K562 (cell line): ENCODE data around the gene CARD9. TPM values are rescaled to one million over a fixed set of nuclear protein-coding genes. Genes with fewer than 3 reads are reported as not detected.
A peak's percentile ranks its signal among the peaks of the same experiment; 100 is the strongest.

Experiments used
- ATAC-seq: fragments of 200-7000 bp; cut with Tn5 transposase; 3 replicates; pipeline ENCODE4 v1.9.1; 2020; ENCODE audit warnings: moderate library complexity
- BruUV-seq: library from RNA; stranded (reverse); fragments of 400-500 nt; replicated peaks from 2 replicates; lab custom pipeline; 2021; lab: Mats Ljungman, UMichigan
- CTCF ChIA-PET: fragments of 300-600 bp; formaldehyde crosslinking; extraction: SDS; loops from one replicate; lab custom pipeline; 2021; ENCODE audit warnings: low intra/inter-chr PET ratio; lab: Yijun Ruan, JAX
- POLR2A ChIA-PET: fragments of 300-600, 350-650 bp; sonication (Branson Sonifier 250); formaldehyde crosslinking; extraction: SDS; loops from one replicate; lab custom pipeline; 2021; ENCODE audit warnings: antibody characterized with exemption, inconsistent platforms; lab: Yijun Ruan, JAX
- DNase-seq, 4 experiments: peaks; one replicate each; pipeline versions ENCODE4 v3.0.0 to v3.0.0-alpha.2; 2011 to 2018; ENCODE audit warnings: low spot score in 3 of 4, mixed read lengths in 3 of 4; ENCODE audit errors: extremely low read depth in 1 of 4
- FAIRE-seq: peaks from 2 replicates; lab custom pipeline; 2011; peaks lifted over from hg19 to GRCh38; lab: Jason Lieb, UNC
- H2AFZ ChIP-seq: 2 replicates; pipeline ENCODE4 v1.6.0; 2011; ENCODE audit warnings: low read depth, low read length, control low read depth, inconsistent platforms
- H3K27ac ChIP-seq: fragments of 200-600 bp; 3 replicates; pipeline ENCODE4 v1.8.0; 2011; ENCODE audit warnings: low read depth, mild to moderate bottlenecking, control low read depth, inconsistent platforms, low read length, moderate library complexity, mixed read lengths; ENCODE audit errors: extremely low read depth
- H3K27me3 ChIP-seq, 2 experiments: fragments of 300-600 bp in 1 of 2; 2 replicates in 1 of 2; 3 replicates in 1 of 2; pipeline versions ENCODE4 v1.6.0 to v1.8.0; 2011; ENCODE audit warnings: inconsistent platforms in 2 of 2, low read length in 2 of 2, mild to moderate bottlenecking in 1 of 2, mixed read lengths in 1 of 2, moderate library complexity in 1 of 2; ENCODE audit not compliant: control insufficient read depth in 2 of 2, insufficient read depth in 2 of 2
- H3K36me3 ChIP-seq: fragments of 300-600 bp; 3 replicates; pipeline ENCODE4 v1.8.0; 2011; ENCODE audit warnings: mild to moderate bottlenecking, low read length, inconsistent platforms; ENCODE audit not compliant: control insufficient read depth, insufficient read depth
- H3K4me1 ChIP-seq, 2 experiments: fragments of 200-600 bp in 1 of 2; replicated peaks in 1 of 2; 2 replicates in 1 of 2; 3 replicates in 1 of 2; pipeline versions ENCODE4 v1.5.1 to v1.8.0; 2011; ENCODE audit warnings: inconsistent platforms in 2 of 2, low read length in 2 of 2, mild to moderate bottlenecking in 1 of 2, mixed read lengths in 1 of 2, moderate library complexity in 1 of 2; ENCODE audit not compliant: control insufficient read depth in 2 of 2, insufficient read depth in 2 of 2
- H3K4me2 ChIP-seq: 2 replicates; pipeline ENCODE4 v1.6.1; 2011; ENCODE audit warnings: low read length, control low read depth, inconsistent platforms, mixed read lengths; ENCODE audit not compliant: insufficient read depth
- H3K4me3 ChIP-seq: fragments of 200-600 bp; sonication (generic), shearing (Covaris generic); 2 replicates; pipeline ENCODE4 v1.5.1; 2016; ENCODE audit warnings: control low read depth, inconsistent platforms
- H3K79me2 ChIP-seq: fragments of 200-600 bp; 3 replicates; pipeline ENCODE4 v1.8.0; 2011; ENCODE audit warnings: low read length, inconsistent platforms; ENCODE audit not compliant: control insufficient read depth, insufficient read depth
- H3K9ac ChIP-seq, 2 experiments: 2 replicates each; pipeline versions ENCODE4 v1.6.0 to v1.6.1; 2011; ENCODE audit warnings: low read depth in 2 of 2, low read length in 2 of 2, control low read depth in 1 of 2, inconsistent platforms in 1 of 2, mild to moderate bottlenecking in 1 of 2, mixed read lengths in 1 of 2; ENCODE audit not compliant: insufficient read depth in 1 of 2
- H3K9me1 ChIP-seq: one replicate; pipeline ENCODE4 v1.6.0; 2011; ENCODE audit warnings: inconsistent platforms, mild to moderate bottlenecking, low read length, moderate library complexity; ENCODE audit not compliant: control insufficient read depth, insufficient read depth
- H3K9me3 ChIP-seq: replicated peaks from 2 replicates; pipeline ENCODE4 v1.5.1; 2011; ENCODE audit warnings: low read depth, low read length, inconsistent platforms; ENCODE audit not compliant: control insufficient read depth, insufficient read depth
- H4K20me1 ChIP-seq: replicated peaks from 2 replicates; pipeline ENCODE4 v1.6.1; 2011; ENCODE audit warnings: low read length, inconsistent platforms, mixed read lengths; ENCODE audit not compliant: control insufficient read depth, insufficient read depth
- ARHGAP35 ChIP-seq: fragments of 450-650 bp; IDR thresholded peaks from 2 replicates; pipeline ENCODE4 v1.6.1; 2018; ENCODE audit not compliant: partially characterized antibody
- BRD9 ChIP-seq: fragments of 450-650 bp; IDR thresholded peaks from 2 replicates; pipeline ENCODE4 v1.6.1; 2018; ENCODE audit warnings: low read depth; ENCODE audit not compliant: partially characterized antibody
- KHSRP ChIP-seq: fragments of 450-650 bp; IDR thresholded peaks from 2 replicates; pipeline ENCODE4 v1.6.1; 2017
- PHF20 ChIP-seq: fragments of 450-650 bp; IDR thresholded peaks from 2 replicates; pipeline ENCODE4 v1.6.1; 2018; ENCODE audit not compliant: partially characterized antibody
- RNF2 ChIP-seq: sonication (generic); IDR thresholded peaks from 2 replicates; pipeline ENCODE4 v1.6.1; 2016
- ZNF174 ChIP-seq: fragments of 250-450 bp; sonication (Bioruptor Pico); IDR thresholded peaks from 2 replicates; pipeline ENCODE4 v1.4.0; 2020; ENCODE audit warnings: mild to moderate bottlenecking
- WGBS: fragments of 100-300 bp; shearing (Covaris generic); methylation state at CpG from one replicate; pipeline ENCODE4 v1.1.6; 2016; ENCODE audit warnings: low coverage, mixed read lengths; ENCODE audit not compliant: insufficient coverage; ENCODE audit errors: missing lambda C conversion rate; 5-methylcytosine and 5-hydroxymethylcytosine counted together
- in situ Hi-C: fragments of 300-500 bp; cut with MboI; formaldehyde crosslinking; loops from 4 replicates; pipeline ENCODE4 v1.15.0; 2018; ENCODE audit warnings: inconsistent platforms, mixed read lengths
- intact Hi-C: fragments of 100-400 bp; cut with micrococcal nuclease; formaldehyde crosslinking; loops from 2 replicates; pipeline ENCODE4 v1.14.2; 2022
- polyA plus RNA-seq, 8 experiments: library from polyadenylated mRNA; depleted of rRNA in 4 of 8; stranded (reverse) in 5 of 8; unstranded in 3 of 8; fragments of >200 nt; fragmentation: Nextera tagmentation in 2 of 8; fragmentation: Illumina TruSeq in 1 of 8; extraction: Ambion mirVana in 2 of 8; extraction: Trizol in 1 of 8; gene quantifications; 2 replicates each; pipeline versions ENCODE4 v1.2.1 to v1.2.3, GENCODE V29; 2011 to 2014; ENCODE audit warnings: inconsistent platforms in 1 of 8, missing spikeins in 1 of 8
- total RNA-seq, 7 experiments: library from RNA; depleted of rRNA in 6 of 7; stranded (reverse); fragments of >200 nt in 6 of 7; fragmentation: Illumina TruSeq in 2 of 7; extraction: Trizol in 2 of 7; gene quantifications; 2 replicates each; pipeline versions ENCODE4 v1.2.1 to v1.2.3, GENCODE V29; 2011 to 2021; ENCODE audit warnings: low replicate concordance in 1 of 7
- TF ChIP-seq, protein P1 (sequence below): sonication (generic); formaldehyde crosslinking; IDR thresholded peaks from 2 replicates; pipeline ENCODE4 v1.8.0; 2022; ENCODE audit warnings: mild to moderate bottlenecking, missing genetic modification reagents
- TF ChIP-seq, protein P2 (sequence below): fragments of 450-650 bp; IDR thresholded peaks from one replicate; pipeline ENCODE4 v1.6.1; 2018; ENCODE audit warnings: mild to moderate bottlenecking, moderate library complexity; ENCODE audit not compliant: partially characterized antibody
- TF ChIP-seq, protein P3 (sequence below): fragments of 450-650 bp; IDR thresholded peaks from 2 replicates; pipeline ENCODE4 v1.6.1; 2017; ENCODE audit warnings: antibody characterized with exemption, mild to moderate bottlenecking
- TF ChIP-seq, protein P4 (sequence below): sonication (generic); formaldehyde crosslinking; IDR thresholded peaks from 2 replicates; pipeline ENCODE4 v1.5.0; 2020; ENCODE audit warnings: missing genetic modification reagents

The CARD9 gene
- total and polyA plus RNA-seq, 9 of the 15 experiments (the other 6 are each of a cell fraction or from before 2014, with no cell fraction given), result 1.7 to 53.0 (median 9.7) TPM

DNA sequence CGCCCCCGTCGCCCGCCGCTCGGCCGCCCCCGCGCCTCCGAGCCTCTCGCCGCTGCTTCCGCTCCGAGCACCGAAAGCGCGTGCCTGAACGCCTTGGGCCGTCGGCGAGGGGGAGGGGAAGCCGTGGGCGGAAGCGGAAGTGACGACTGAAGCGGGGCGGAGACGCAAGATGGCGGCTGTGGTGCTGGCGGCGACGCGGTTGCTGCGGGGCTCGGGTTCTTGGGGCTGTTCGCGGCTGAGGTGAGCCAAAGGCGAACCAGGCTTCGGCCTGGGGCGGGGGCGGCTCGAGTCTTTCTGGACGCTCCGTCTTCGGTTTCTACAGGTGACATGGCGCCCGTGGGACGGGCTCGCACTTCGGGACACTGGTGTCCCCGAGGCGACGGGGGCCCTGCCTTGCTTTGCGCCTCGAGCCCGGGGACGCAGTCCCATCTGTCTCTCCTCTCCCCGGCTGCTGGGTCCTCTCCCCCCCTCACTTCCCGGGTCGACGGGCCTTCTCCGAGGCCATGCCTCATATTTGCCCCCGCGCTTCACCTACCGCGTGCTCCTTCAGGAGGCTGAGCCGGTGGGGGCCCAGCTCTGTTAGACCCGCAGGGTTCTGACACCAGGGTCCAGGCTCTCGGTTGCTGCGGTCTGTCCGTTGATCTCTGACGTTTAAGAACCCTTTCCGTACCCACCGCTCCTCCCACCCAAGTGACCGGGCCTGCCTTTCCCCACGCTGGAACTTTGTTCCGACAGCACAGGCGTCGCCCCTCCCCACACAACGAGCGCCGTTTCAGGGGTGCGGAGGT lies 37.2 kb upstream of the CARD9 start, which contains the start of the genes ENTR1 and PMPCA (continued):
- TF ChIP-seq, protein P1, sequence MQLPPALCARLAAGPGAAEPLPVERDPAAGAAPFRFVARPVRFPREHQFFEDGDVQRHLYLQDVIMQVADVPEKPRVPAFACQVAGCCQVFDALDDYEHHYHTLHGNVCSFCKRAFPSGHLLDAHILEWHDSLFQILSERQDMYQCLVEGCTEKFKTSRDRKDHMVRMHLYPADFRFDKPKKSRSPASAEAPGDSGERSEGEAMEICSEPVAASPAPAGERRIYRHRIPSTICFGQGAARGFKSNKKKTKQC (CRISPR knock-in tag), result 0 out of 2 replicates have a peak, but pooled peaks have one; percentile 10
- TF ChIP-seq PHF20 (peak; percentile 82), RNF2 (peak; percentile 54; the same call in 1 of the 2 replicates)
- TF ChIP-seq, all 486 proteins: peak for 101

DNA sequence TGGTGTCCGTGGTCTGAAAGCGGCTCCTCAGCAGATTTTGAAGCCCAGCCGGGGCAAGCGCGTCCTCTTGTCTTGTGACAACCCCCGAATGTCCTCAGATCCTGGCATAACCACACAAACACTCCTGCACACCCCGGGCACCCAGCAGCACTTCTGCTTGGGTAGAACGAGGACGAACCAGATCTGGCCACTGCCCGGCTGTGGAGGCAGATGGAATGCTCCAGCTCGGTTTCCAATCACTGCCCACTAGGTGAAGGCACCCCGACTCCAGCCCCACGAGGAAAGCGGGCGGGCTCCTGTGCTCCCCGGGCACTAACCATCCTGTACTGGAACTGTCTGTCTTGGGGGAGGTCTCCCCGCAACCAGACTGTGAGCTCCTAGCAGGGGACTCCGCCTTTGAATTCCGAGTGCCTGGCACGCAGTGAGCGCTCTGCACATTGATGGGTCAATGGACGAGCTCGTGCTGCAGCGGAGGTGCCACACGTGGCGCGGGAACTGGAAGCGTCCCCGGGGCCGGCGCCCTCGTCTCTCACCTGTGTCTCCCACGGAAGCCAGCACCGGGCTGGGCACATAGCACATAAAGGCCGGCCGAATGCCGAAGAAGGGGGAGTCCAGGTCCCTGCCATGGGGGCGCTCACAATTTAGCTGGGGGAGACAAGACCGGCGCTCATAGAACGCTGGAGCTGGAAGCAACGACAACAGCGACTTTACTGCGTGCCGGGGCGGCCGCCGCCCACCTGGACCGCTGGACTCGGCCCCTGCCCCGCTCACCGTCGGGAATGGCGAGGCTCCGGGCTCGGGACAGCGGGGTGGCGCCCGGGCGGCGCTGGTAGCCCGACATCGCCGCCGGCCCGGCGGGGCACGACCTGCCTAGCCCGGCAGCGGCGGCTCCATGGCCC lies 36.3 kb upstream of the CARD9 start:
- Histone ChIP-seq H3K4me2 (peak overlapping the region; percentile 92), H3K9me3 (no peaks in the 10 kb centered on the region), H3K4me3 (peak overlapping the region; percentile 82), H3K4me1 (peaks cover 16 to 35% of the 10 kb centered on the region in 2 experiments; a peak in 4 of 5 replicates), H3K9me1 (no peaks in the 10 kb centered on the region), H3K36me3 (peaks cover 76% of the 10 kb centered on the region), H3K27ac (peak overlapping the region; percentile 94), H4K20me1 (no peaks in the 10 kb centered on the region; the same call in none of the 2 replicates), H3K79me2 (peaks cover 72% of the 10 kb centered on the region), H2AFZ (peak overlapping the region; percentile 48), H3K27me3 (no peaks in the 10 kb centered on the region), H3K9ac (peak overlapping the region; percentile 96 to 99)
- ChIA-PET POLR2A (interaction anchor here (0.7 to 2.7 kb wide), 13 partner anchors 8 to 243 kb away, joined by 3 to 9 read pairs (median 6); partner anchors contain the start of genes CARD9 and INPP5E), CTCF (interaction anchor here (0.7 kb wide), 1 partner anchor 62 kb away, joined by 3 read pairs; no protein-coding TSS in a partner anchor)
- peak in 2 of 4 experiments; percentile 32 to 44 for DNase-seq
- TSS peak; percentile 69 for BruUV-seq
- intact Hi-C loops (no loop called here), in situ Hi-C loops (no loop called here)
- 1% methylated on average over 42 of the region's 71 CpGs for WGBS
- peak; percentile 26 for FAIRE-seq
- ATAC-seq, result peak; percentile 47
- TF ChIP-seq KHSRP (no peak), ARHGAP35 (no peak), ZNF174 (no peak), BRD9 (no peak)
- TF ChIP-seq, protein P2, sequence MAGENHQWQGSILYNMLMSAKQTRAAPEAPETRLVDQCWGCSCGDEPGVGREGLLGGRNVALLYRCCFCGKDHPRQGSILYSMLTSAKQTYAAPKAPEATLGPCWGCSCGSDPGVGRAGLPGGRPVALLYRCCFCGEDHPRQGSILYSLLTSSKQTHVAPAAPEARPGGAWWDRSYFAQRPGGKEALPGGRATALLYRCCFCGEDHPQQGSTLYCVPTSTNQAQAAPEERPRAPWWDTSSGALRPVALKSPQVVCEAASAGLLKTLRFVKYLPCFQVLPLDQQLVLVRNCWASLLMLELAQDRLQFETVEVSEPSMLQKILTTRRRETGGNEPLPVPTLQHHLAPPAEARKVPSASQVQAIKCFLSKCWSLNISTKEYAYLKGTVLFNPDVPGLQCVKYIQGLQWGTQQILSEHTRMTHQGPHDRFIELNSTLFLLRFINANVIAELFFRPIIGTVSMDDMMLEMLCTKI, result no peak
- TF ChIP-seq, protein P3, sequence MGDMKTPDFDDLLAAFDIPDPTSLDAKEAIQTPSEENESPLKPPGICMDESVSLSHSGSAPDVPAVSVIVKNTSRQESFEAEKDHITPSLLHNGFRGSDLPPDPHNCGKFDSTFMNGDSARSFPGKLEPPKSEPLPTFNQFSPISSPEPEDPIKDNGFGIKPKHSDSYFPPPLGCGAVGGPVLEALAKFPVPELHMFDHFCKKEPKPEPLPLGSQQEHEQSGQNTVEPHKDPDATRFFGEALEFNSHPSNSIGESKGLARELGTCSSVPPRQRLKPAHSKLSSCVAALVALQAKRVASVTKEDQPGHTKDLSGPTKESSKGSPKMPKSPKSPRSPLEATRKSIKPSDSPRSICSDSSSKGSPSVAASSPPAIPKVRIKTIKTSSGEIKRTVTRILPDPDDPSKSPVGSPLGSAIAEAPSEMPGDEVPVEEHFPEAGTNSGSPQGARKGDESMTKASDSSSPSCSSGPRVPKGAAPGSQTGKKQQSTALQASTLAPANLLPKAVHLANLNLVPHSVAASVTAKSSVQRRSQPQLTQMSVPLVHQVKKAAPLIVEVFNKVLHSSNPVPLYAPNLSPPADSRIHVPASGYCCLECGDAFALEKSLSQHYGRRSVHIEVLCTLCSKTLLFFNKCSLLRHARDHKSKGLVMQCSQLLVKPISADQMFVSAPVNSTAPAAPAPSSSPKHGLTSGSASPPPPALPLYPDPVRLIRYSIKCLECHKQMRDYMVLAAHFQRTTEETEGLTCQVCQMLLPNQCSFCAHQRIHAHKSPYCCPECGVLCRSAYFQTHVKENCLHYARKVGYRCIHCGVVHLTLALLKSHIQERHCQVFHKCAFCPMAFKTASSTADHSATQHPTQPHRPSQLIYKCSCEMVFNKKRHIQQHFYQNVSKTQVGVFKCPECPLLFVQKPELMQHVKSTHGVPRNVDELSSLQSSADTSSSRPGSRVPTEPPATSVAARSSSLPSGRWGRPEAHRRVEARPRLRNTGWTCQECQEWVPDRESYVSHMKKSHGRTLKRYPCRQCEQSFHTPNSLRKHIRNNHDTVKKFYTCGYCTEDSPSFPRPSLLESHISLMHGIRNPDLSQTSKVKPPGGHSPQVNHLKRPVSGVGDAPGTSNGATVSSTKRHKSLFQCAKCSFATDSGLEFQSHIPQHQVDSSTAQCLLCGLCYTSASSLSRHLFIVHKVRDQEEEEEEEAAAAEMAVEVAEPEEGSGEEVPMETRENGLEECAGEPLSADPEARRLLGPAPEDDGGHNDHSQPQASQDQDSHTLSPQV, result peak; percentile 72
- TF ChIP-seq, protein P4, sequence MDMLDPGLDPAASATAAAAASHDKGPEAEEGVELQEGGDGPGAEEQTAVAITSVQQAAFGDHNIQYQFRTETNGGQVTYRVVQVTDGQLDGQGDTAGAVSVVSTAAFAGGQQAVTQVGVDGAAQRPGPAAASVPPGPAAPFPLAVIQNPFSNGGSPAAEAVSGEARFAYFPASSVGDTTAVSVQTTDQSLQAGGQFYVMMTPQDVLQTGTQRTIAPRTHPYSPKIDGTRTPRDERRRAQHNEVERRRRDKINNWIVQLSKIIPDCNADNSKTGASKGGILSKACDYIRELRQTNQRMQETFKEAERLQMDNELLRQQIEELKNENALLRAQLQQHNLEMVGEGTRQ, result no peak
